Spinal cord (tissue), 10 donors: ENCODE data around the gene VSTM2B. TPM values are rescaled to one million over a fixed set of nuclear protein-coding genes. Genes with fewer than 3 reads are reported as not detected.

ENCODE experiments used
- DNase-seq, 6 donors: peaks; one replicate each; pipeline versions ENCODE4 v3.0.0 to v3.0.0-alpha.2; 2013 to 2015; ENCODE audit warnings: low spot score in 6 of 6, low read depth in 4 of 6
- H3K27ac ChIP-seq: one replicate; pipeline ENCODE4 v1.5.1; 2013; ENCODE audit warnings: low read depth, low read length, control low read depth
- H3K27me3 ChIP-seq: one replicate; pipeline ENCODE4 v1.6.1; 2013; ENCODE audit warnings: low read length; ENCODE audit not compliant: control insufficient read depth, insufficient read depth
- H3K36me3 ChIP-seq: one replicate; pipeline ENCODE4 v1.6.1; 2013; ENCODE audit warnings: low read length; ENCODE audit not compliant: control insufficient read depth, insufficient read depth
- H3K4me1 ChIP-seq: one replicate; pipeline ENCODE4 v1.6.1; 2013; ENCODE audit warnings: low read length; ENCODE audit not compliant: control insufficient read depth, insufficient read depth
- H3K4me3 ChIP-seq: one replicate; pipeline ENCODE4 v1.5.1; 2013; ENCODE audit warnings: low read depth, low read length, control low read depth
- H3K9me3 ChIP-seq: one replicate; pipeline ENCODE4 v1.6.1; 2013; ENCODE audit warnings: low read length; ENCODE audit not compliant: control insufficient read depth, insufficient read depth
- WGBS: methylation state at CpG from one replicate; pipeline ENCODE4 v1.1.5; 2013; ENCODE audit warnings: missing lambda C conversion rate; ENCODE audit not compliant: insufficient coverage; 5-methylcytosine and 5-hydroxymethylcytosine counted together
- polyA plus RNA-seq, 2 donors: library from polyadenylated mRNA; unstranded; fragments of 120-200 nt; gene quantifications; one replicate each; pipeline ENCODE4 v1.2.1, GENCODE V29; 2013; ENCODE audit not compliant: insufficient read length in 2 of 2
- total RNA-seq, 2 donors: library from RNA; depleted of rRNA in 1 of 2; stranded (reverse); fragments of 120-200 nt in 1 of 2; fragments of >200 nt in 1 of 2; gene quantifications; one replicate each; pipeline versions ENCODE4 v1.2.3 to v1.2.4, GENCODE V29; 2013 to 2014
- donor health status: healthy.

VSTM2B gene
- total and polyA plus RNA-seq, 4 donors, result 7.2 to 43.2 (median 23.1) TPM

- Histone ChIP-seq H3K36me3 (peaks cover 18% of the 10 kb centered on the region), H3K27ac (no peak overlapping the region), H3K4me3 (no peak overlapping the region), H3K27me3 (no peaks in the 10 kb centered on the region), H3K9me3 (no peaks in the 10 kb centered on the region), H3K4me1 (no peaks in the 10 kb centered on the region)
- DNase-seq, result no peak
- WGBS, result 66% methylated on average over 8 of the region's 9 CpGs
Measured at GRCh38 chr19:29561601-29562000, 35.8 kb downstream of the VSTM2B start.

- no peak overlapping the region for H3K4me3 ChIP-seq
- no peaks in the 10 kb centered on the region for H3K4me1 ChIP-seq
- H3K9me3 ChIP-seq, result no peaks in the 10 kb centered on the region
- 68% methylated on average over 14 of the region's 16 CpGs for WGBS
- no peak overlapping the region for H3K27ac ChIP-seq
- H3K27me3 ChIP-seq, result no peaks in the 10 kb centered on the region
- H3K36me3 ChIP-seq, result peaks cover 18% of the 10 kb centered on the region
- no peak for DNase-seq
Measured at GRCh38 chr19:29562299-29563297, 36.8 kb downstream of the VSTM2B start.

- peaks cover 9% of the 10 kb centered on the region for H3K4me1 ChIP-seq
- peaks cover 18% of the 10 kb centered on the region for H3K36me3 ChIP-seq
- H3K27me3 ChIP-seq, result no peaks in the 10 kb centered on the region
- WGBS, result 75% methylated on average over 5 of the region's 11 CpGs
- H3K4me3 ChIP-seq, result no peak overlapping the region
- H3K27ac ChIP-seq, result no peak overlapping the region
- H3K9me3 ChIP-seq, result no peaks in the 10 kb centered on the region
- DNase-seq, result no peak
Measured at GRCh38 chr19:29563486-29564101, 37.8 kb downstream of the VSTM2B start.

GRCh38 chr19:29564574-29565005 lies 38.8 kb downstream of the VSTM2B start:
- 54% methylated on average over 6 of the region's 11 CpGs for WGBS
- Histone ChIP-seq H3K4me1 (peaks cover 9% of the 10 kb centered on the region), H3K27me3 (no peaks in the 10 kb centered on the region), H3K27ac (no peak overlapping the region), H3K4me3 (no peak overlapping the region), H3K36me3 (peaks cover 18% of the 10 kb centered on the region), H3K9me3 (no peaks in the 10 kb centered on the region)
- DNase-seq, result no peak

- Histone ChIP-seq H3K27me3 (no peaks in the 10 kb centered on the region), H3K27ac (no peak overlapping the region), H3K36me3 (peaks cover 18% of the 10 kb centered on the region), H3K9me3 (no peaks in the 10 kb centered on the region), H3K4me3 (no peak overlapping the region), H3K4me1 (peaks cover 9% of the 10 kb centered on the region)
- WGBS, result 89% methylated on average over 19 of the region's 19 CpGs
- DNase-seq, result no peak
Measured at GRCh38 chr19:29565171-29565570, 39.4 kb downstream of the VSTM2B start.

GRCh38 chr19:29566496-29567054 lies 40.8 kb downstream of the VSTM2B start:
- Histone ChIP-seq H3K9me3 (no peaks in the 10 kb centered on the region), H3K27me3 (no peaks in the 10 kb centered on the region), H3K27ac (no peak overlapping the region), H3K4me3 (no peak overlapping the region), H3K4me1 (peaks cover 9% of the 10 kb centered on the region), H3K36me3 (peaks cover 18% of the 10 kb centered on the region)
- no peak for DNase-seq
- 84% methylated on average over 3 of the region's 3 CpGs for WGBS

- H3K27me3 ChIP-seq, result no peaks in the 10 kb centered on the region
- 61% methylated on average over 2 of the region's 2 CpGs for WGBS
- H3K9me3 ChIP-seq, result no peaks in the 10 kb centered on the region
- H3K27ac ChIP-seq, result no peak overlapping the region
- no peak overlapping the region for H3K4me3 ChIP-seq
- peaks cover 13% of the 10 kb centered on the region for H3K36me3 ChIP-seq
- no peak for DNase-seq
- peaks cover 9% of the 10 kb centered on the region for H3K4me1 ChIP-seq
Measured at GRCh38 chr19:29567366-29567915, 41.6 kb downstream of the VSTM2B start.

GRCh38 chr19:29568036-29569025 lies 42.5 kb downstream of the VSTM2B start:
- Histone ChIP-seq H3K4me1 (peaks cover 9% of the 10 kb centered on the region), H3K27me3 (no peaks in the 10 kb centered on the region), H3K36me3 (peaks cover 10% of the 10 kb centered on the region), H3K4me3 (no peak overlapping the region), H3K27ac (no peak overlapping the region), H3K9me3 (no peaks in the 10 kb centered on the region)
- WGBS, result 42% methylated on average over 22 of the region's 22 CpGs
- peak in 2 of 6 donors; percentile 14 to 30 for DNase-seq
